HS-27A (cell line): Measurements from ENCODE around the gene UPB1.
"Not testable (repeated sequence)": the region's sequence is repeated elsewhere in the genome, so short reads cannot be mapped to it uniquely, and the experiment has no call there.

ENCODE experiments used
- DNase-seq: peaks from one replicate; pipeline ENCODE4 v3.0.0-alpha.2; 2012; ENCODE audit warnings: low read depth, missing footprints

Gene UPB1

DNA sequence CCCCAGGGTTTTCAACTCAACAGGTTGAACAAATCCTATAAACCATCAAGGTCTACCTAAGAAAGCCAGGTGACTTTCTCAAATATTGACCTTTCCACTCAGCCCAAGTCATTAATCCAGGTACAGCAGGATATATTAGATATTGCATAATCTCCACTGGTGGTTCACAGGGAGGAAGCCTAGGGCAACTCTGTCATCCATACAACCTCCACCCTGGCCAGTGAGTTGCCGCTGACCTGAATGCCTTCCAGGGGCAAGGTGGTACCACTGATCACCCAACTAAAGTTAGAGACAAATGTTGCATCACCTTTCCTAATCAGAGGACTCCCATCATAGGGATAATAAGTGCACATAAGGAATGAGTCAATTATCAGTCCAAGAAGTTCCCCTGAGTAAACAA lies 36.9 kb downstream of the UPB1 start:
- no peak for DNase-seq

DNA sequence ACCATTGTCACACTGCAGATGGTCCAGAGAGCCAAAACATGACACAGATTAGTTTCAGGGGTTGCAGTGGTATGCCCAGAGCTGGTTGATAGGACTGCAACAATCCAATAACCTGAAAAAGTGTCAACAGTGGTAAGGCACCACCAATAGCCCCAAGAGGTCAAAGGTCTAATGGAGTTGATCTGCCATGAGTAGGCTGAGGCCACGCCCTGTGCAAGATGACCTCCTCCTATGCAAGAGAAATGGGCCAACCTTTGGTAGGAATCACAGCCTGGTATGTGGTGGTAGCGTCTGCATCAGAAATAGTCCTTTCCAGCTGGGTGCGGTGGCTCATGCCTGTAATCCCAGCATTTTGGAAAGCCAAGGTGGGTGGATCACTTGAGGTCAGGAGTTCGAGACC lies 40.2 kb downstream of the UPB1 start:
- no peak for DNase-seq

DNA sequence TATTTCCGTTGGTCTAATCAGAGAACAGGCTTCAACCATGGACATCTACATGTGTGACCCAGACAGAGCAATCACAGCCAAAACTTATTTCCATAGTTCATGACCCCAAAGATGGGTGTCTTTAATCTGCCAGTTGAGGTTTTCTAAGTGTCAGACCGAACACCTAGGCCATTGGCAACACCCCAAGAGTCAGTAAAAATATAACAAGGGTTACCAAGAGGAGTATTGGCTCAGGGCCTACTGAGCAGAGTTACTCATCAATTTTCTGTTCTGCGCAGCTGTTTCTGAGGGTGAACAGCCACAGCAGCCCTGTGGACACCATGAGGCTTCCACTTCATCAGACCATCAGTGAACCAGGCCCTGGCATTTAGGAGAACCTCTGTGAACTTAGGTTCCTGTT lies 41.0 kb downstream of the UPB1 start:
- DNase-seq: no peak

DNA sequence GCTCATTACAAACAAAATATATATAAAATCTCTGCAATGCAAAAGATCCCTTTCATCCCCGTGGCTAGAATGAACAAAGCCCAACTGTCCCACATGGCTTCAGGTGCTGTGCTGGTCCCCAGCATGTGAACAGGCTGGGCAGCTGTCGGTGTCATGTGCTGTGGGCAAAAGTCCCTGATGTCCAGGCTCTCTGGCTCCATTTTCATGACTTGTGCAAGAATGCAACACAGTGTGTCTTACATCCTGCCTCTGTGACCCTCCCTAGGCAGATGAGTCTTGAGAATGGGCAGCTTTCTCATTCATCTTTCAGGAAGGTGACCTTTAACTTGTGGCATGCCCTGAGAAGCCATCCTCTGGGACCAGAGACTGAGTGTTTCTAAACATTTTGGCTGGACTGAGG lies 45.3 kb downstream of the UPB1 start:
- DNase-seq: no peak

DNA sequence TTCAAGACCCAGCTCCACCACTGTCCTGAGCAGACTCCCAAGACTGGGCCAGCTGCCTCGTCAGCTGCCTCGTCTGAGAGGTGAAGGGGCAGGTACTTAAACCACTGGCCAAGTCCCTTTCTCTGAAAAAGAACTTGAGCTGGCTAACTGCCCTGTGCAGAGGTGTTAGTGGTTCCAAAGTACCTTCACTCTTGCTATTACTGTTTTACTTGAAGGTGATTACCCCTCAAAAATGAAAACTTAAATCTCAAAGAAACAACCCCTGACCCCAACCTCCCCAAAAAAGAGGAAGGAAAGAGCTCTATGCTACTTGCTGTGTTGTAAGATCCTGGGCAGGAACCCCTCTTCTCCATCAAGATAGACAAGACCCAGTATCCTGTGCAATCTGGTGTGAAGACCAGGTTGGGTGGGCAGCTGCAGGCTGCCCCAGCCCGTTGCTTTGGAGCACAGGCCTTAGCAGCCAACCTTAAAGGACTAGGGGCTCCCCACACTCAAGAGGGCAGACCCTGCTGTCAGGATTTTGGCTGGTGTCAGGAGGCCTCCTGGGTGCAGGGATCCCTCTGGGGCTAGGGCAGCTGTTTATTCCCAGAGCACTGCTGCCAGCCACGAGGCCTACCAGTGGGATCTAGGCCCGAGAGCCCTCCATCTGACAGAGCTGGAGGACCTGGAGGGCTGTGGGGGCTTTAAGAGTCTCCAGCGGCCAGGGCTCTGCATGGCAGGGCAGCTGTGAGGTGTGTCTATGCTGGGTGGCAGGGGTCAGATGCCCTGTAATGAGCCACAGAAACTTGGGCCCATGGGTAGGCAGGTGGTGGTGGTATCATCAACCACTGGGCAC lies 46.8 kb downstream of the UPB1 start:
- DNase-seq: no peak

DNA sequence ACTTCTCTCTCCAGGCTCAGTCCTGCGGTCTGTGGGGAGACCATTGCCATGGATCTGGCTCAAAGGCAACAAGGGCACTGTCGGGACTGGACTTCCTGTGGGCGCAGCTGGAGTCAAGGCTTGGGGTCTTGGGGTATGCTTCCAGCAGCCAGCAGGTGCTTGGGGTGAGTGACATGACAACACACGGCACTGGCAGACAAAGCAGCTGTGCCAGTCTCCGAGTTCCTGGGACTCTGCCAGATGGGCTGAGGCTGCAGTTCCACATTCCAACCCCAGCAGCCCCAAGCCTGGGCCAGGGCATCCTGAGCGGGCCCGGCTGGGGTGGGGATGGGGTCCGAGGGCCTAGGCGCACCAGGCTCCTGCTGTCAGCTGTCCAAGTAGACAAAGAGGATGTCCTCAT lies 47.5 kb downstream of the UPB1 start:
- DNase-seq: no peak

DNA sequence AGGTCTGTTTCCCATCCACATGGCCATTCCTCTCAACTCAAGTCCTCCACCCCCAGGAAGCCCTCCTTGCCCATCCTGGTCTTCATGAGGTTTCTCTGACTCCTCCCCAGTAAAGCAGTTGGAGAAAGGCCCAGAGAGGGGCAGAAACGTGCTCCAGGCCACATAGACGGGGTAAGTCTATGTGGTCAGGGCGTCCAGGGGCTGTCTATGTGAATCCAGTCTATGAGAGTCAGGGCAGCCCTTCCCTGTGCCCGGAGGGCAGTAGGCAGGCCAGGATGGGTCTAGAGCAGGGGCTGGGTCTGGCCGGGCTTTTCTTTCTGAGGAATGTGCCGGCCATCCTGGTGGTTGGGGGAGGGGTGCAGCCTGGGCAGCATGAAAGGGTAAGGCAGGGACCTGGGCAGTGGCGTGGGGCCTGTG lies 48.1 kb downstream of the UPB1 start:
- DNase-seq: no peak

DNA sequence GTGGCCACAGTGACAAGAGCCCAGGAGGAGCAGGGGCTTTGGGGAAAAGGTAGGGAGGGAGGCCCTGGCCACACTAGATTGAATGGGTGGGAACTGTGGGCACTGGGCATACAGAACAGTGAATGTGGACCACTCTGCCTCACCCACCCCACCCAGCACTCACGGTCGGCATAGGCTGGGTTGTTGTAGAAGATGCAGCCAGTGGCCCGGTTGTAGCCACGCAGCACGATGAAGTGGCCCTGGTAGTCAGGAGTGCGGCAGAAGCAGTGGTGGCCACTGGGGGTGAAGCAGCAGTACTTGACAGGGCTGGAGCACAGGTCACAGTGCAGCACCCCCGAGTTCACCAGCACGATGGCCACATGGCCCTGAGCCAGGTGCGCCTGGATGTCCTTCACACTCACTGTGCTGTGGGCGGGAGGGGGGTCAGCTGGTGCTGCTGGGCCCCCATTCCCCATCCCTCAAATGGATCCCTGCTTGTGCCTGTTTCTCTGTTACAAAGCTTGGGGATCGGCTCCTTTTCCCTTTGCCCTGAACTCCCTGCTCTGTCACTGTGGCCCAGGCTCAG lies 48.6 kb downstream of the UPB1 start:
- no peak for DNase-seq

DNA sequence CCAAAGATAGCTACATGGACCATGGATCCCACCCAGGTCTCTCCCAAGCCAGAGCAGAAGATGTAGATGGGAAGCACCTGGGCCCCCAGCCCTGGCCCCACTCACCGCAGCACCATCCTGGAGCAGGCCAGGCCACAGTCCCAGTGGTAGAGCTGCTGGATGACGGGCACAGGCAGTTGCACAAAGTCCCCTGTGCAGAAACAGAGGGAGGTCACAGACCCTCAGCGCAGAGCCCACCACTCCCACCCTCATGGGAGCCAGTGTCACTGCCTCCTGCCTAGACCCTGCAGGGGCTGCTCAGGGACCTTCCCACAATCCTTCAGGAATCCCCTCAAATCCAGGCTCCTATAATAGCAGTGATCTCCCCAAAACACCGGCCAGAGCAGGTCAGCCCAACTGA lies 53.7 kb downstream of the UPB1 start:
- DNase-seq: no peak

DNA sequence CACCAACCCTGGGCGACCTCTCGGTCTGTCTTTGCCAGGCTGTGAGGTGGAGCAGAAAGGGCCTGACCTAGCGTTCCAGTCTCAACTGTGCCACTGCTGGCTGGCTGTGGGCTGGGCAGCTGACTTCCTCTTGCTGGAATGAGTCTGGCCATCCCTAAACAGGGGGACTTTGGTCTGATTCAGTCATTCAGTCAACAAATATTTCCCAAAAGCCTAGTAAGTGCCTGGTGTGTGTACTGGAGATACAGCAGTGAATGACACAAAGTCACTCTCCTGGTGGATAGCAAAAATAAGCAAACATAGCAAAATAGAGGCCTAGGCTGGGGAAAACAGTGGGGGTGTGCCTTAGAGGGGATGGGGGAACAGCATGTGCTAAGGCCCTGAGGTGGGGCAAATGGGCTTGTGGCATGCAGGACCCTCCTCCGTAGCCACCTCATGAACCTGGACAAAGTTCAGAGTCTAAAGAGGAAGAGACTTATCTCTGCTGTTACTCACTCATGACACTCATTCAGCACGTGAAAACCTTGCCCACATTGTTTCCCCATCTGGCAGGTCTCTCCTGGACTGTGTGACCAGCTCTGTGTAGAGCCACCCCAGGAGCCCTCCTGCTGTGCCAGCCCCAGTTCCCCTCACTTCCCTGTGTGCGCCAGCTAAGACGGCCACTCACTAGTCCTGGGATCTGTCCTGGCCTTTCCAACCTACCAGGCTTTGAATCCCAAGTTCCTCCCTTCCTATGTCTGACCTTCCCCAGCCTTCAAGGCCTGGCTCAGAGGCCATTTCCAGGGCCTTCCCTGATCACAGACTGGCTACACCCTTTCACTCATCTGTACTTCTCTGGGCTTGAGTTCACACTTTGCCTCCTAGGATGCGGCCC lies 55.1 kb downstream of the UPB1 start:
- no peak for DNase-seq

DNA sequence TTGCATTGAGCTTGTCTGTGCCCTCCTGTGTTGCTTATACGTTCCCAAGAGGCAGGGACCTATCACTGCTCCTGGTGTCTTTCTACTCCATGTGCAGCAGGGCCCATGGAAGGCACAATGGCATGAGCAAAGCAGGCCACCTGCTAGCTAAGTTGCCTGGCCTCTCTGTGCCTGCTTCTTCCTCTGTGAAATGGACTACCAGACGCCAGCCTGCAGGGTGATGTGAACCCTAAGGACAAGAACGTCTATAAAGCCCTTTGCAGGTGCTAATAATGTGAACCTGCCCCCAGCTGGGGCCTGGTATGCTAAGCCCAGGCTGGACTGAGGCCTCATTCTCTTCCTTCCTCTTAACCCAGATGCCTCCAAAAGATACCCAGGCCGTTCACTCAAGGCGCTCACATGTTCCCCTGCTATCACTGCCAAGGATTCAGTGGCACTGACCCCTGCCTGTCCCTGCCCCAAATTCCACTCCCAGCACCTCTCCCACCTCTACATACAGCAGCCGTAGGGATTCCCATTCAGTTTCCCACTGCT lies 55.8 kb downstream of the UPB1 start:
- DNase-seq: no peak

DNA sequence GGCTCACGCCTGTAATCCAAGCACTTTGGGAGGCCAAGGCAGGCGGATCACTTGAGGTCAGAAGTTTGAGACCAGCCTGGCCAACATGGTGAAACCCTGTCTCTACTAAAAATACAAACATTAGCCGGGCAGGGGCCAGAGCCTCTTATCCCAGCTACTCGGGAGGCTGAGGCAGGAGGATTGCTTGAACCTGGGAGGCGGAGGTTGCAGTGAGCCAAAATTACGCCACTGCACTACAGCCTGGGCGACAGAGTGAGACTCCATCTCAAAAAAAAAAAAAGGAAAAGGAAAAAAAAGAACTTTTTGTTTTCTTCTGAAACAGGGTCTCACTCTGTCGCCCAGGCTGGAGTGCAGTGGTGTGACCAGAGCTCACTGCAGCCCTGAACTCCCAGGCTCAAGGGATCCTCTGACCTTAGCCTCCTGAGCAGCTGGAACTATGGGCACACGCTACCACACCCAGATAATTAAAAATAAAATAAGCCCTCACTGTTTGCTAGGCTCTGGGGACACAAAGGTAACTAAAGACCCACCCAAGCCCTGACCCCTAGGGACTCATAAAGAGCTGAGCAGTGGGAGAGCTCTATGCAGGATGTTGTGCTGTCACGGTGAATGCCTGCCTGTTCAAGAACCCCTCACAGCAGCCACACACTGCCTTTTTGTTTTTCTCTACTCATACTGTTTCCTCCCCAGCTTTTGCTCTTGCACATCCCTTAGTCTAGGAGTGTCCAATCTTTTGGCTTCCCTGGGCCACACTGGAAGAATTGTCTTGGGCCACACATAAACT lies 57.6 kb downstream of the UPB1 start:
- DNase-seq: not testable (repeated sequence)

DNA sequence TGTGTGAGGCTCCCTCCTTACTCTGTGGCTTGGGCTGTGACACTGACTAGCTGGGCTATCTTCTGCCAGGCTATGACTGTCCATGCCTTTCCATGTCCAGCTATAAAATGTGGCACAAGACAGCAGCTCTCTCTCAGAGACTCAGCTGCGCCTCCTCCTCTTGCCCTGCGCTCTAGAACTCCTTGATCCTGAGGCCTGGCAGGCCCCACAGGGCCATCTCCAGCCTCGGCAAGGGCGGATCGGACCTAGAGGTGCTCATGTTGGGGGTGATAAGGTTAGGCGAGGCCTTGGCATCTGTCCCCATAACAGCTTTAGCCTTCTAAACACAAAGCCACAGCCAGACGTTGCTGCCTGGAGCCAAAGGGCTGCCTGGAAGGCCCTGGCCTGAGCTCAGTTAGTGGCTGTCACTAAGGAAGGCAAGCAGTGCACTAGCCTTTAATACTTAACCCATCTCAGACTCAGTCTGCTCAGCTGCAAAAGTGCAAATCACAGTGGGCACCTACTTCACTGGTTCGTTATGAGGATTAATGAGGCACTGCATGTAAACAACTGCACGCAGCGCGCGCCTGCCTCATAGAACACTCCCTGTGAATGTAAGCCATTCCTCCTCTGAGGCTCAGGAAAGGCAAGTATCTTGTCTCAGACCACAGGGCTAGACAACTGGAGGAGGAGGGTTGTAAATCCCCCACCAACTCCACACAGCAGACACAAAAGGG lies 58.6 kb downstream of the UPB1 start:
- DNase-seq: no peak

DNA sequence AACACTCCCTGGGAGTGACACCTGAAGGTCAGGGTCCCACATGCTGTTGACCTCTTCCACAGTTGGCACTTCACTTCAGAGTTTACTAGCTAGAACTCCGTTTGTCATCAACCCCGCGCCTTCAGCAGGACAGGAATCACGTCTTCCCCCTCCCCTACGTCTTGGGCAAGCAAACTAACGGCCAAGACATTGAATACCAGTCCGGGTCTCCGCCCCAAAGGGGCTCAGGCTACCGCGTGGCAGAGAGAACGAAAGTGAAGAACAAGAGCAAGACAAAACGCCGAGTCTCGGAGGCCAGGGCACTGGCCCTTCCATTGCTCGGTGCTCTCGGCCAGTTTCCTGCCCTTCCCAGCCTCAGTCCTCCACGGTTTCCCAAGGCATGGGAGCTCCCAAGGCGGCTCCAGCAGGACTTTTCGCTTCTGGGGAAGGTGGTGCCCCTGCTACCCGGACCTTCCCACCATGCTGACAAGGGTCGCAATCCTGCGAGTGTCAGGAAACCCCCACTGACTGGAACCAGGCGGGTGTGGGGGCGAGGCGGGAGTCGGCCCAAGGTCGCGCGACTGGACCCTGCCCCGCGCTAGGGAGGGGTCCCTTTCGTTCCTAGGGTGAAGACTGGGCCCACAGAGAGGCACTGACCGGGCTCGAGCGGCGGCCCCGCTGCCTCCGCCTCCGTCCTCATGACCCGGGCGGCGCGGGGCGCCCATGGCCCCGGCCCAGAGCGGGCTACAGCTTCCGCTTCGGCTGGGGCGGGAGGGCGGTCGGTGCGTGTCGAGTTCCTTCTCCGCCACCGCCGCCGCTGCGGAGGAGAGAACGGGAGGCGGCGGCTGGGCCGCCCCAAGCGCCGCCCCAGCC lies 59.4 kb downstream of the UPB1 start, which contains the start of gene GUCD1:
GUCD1 (minus strand) TSS at position 826 of the 852 bp plus-strand sequence; CDS start at position 679, 147 bp downstream.
- DNase-seq: peak; percentile 22

DNA sequence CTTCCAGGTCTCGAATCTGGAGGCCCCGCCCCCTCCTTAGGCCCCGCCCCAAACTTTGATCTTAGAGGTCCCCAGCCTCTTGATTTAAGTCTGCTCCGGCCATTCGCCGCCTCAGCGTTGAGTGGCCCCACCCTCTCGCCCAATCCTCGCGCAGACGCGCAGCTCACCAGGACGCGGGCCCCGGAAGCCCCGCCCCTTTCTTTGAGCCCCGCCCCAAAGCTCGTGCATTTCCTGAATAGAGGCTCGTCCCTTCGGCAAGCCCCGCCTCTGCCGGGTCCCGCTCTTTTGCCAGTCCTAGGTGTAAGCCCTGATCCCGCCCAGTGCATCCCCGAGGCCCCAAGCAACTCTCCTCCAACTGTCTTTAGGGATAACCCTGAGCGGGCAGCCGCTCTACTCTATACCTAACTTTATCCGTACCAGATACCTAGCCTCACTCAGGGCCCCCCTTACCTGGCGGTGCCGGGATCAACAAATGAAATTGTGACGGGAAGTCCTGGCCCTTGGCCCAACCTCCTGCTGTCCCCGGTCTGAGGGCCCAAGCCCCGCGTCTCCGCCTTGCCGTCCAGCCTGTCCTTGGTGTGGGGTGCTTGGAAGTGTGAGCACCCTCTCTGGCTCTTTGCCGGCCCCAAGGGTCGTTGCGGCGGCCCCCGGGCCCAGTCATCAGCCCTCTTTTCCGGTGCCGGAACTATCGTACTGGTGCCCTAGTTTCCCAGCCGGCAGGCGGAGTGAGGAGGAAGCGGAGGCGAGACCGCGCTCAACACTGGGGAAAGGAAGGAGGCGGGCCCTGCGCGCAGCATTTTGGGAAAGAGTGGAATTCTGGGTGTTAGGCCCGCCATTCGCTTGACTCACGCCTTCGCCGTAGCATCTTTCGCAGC lies 60.3 kb downstream of the UPB1 start, which contains the start of gene SNRPD3:
SNRPD3 (plus strand) TSS at position 835 of the 875 bp plus-strand sequence. CDS start 1,676 bp downstream, outside the sequence.
- peak; percentile 93 for DNase-seq

DNA sequence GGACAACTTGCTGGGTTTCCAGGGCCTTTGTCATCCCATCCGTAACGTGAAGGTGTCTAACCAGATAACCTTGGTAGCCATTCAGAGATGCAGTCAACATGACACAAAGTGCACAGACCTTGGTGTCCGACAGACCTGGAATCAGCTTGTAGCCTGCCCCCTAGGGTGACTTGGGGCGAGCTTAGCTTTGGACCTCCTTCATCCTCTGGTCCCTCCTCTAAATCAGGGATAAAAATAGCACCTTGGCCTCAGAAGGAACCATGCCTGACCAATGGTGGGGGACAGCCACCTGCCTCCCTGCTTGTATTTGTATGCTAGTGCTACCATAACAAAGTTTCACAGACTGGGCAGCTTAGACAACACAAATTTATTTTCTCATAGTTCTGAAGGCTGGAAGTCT lies 64.3 kb downstream of the UPB1 start:
- DNase-seq: no peak

DNA sequence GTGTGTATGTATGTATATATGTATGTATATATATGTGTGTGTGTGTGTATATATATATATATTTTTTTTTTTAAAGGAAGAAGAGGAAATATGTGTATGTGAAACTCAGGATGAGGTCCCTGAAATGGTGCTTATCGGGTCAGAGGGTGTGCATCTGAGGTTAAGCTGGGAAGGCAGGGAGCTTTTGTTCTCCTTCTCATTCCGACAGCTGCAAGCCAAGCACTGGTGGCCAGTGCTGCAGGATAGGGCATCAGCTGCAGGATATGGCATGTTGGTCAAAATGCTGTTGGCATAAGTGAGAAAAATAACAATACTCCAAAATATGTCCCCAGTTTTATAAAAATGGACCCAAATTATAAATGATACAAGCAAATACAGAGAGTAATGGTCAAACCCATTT lies 68.1 kb downstream of the UPB1 start:
- no peak for DNase-seq

DNA sequence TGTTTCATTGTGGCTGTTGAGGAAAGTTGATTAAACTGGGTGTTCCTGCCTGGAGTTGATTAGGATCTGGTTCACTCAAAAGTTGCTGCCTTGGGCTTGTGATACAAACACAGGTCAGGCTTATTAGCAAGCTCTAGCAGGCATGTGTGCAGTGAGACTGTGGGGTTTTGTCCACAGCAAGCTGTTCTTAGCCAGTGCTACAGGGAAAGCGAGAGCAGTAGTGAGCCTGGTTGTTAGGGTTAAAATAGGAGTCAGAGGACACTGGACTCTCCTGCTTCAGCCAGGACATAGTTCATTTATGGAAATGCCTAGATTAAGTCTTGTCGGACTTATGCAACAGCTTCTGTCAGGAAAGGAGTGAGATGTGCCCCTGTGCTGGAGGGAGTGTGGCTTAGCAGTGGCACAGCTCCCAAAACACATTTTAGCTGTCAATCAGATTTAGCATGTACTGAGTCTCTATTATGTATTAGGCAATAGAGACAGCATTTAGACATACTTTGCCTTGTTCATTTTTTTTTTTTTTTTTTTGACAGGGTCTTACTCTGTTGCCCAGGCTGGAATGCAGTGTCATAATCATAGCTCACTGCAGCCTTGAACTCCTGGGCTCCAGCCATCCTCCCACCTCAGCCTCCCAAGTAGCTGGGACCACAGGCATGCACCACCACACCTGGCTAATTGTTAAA lies 69.4 kb downstream of the UPB1 start:
- no peak for DNase-seq
